ENCODE results near the gene PKN2.

PKN2 gene

DNA sequence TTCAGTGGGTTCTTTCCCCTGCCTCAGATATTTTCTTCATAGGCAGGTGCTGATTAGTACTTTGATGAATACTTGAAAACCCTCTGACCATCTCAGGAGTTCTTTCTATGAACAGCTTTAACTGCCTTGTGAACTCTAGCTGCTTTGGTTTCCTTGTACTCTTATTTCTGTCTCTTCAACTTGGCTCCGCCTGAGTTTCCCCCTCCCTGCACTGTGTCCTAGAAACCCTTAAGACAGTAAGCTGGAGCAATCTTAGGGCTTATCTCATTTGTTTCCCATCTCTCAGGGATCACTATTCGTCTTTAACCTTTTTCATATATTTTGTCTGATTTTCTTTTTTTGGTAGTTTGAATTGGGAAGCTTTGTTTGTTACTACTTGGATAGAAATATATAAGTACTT is 99.1 kb downstream of the PKN2 start:
- DNase-seq (ENCODE audit: low read depth, low spot score), result no peak
- no CpG with 5 or more reads among the region's 2 CpGs for WGBS (ENCODE audit: insufficient coverage, insufficient read length)
- H3K9me3 ChIP-seq (ENCODE audit: control insufficient read depth, insufficient read depth, low read length), result no peaks in the 10 kb centered on the region
- H3K4me3 ChIP-seq (ENCODE audit: low read length), result no peak overlapping the region
- H3K4me1 ChIP-seq (ENCODE audit: control insufficient read depth, insufficient read depth, low read length), result peaks cover 4% of the 10 kb centered on the region; the same call in 1 of the 2 replicates
- peaks cover 3% of the 10 kb centered on the region; the same call in 1 of the 2 replicates for H3K36me3 ChIP-seq (ENCODE audit: control insufficient read depth, insufficient read depth, low read length)
- no peak overlapping the region for H3K27ac ChIP-seq (ENCODE audit: low read length)
- no peaks in the 10 kb centered on the region for H3K27me3 ChIP-seq (ENCODE audit: control insufficient read depth, insufficient read depth, low read length)

GRCh38 chr1:88784551-88784950 is 100.5 kb downstream of the PKN2 start:
- H3K4me3 ChIP-seq (ENCODE audit: low read length), result no peak overlapping the region
- no peak for DNase-seq (ENCODE audit: low read depth, low spot score)
- H3K27ac ChIP-seq (ENCODE audit: low read length), result no peak overlapping the region
- H3K9me3 ChIP-seq (ENCODE audit: control insufficient read depth, insufficient read depth, low read length), result no peaks in the 10 kb centered on the region
- no CpG with 5 or more reads among the region's 6 CpGs for WGBS (ENCODE audit: insufficient coverage, insufficient read length)
- H3K27me3 ChIP-seq (ENCODE audit: control insufficient read depth, insufficient read depth, low read length), result no peaks in the 10 kb centered on the region
- H3K36me3 ChIP-seq (ENCODE audit: control insufficient read depth, insufficient read depth, low read length), result peaks cover 3% of the 10 kb centered on the region; the same call in 1 of the 2 replicates
- H3K4me1 ChIP-seq (ENCODE audit: control insufficient read depth, insufficient read depth, low read length), result peaks cover 1% of the 10 kb centered on the region; the same call in 1 of the 2 replicates

DNA sequence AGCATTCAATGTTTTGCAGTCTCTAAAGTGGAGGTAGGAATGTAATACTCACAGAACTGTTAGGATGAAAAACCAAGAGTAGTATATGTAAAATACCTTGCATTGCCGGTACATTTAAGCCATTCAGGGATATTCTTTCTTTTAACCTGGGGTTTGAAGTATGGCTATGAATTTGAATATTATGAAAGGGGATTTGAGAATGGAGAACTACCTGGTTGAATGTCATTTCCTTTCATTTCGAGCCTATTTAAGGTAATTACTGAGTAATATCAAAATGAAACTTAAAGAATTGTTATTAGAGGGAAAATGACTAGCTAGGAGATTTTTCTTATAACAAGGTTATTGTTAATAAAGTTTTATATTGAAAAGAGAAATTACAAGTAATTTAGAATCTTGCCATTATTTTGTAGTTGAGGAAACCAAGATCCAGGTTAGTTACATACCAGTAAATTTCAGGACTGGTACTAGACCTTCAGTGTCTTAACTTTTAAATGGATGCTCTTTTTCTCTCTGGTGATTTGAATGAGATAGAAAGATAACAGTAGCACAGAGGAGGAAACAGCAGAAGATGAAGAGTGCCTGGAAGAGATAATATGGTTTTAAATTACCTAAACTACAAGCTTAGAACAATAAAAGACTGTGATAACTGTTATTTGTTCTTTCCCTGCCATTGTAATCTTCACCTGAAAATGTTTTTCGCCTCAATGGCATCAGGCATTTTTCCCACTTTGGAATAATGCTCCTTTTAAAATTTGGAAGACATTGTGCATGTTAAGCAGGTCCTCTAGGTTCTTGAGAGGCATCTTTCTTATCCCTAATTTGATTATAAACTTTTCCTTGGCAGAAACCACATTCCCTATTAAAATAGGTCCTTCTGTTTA is 103.2 kb downstream of the PKN2 start:
- Histone ChIP-seq H3K4me3 (ENCODE audit: low read length) (no peak overlapping the region), H3K36me3 (ENCODE audit: control insufficient read depth, insufficient read depth, low read length) (peaks cover 6% of the 10 kb centered on the region; the same call in 1 of the 2 replicates), H3K4me1 (ENCODE audit: control insufficient read depth, insufficient read depth, low read length) (peaks cover 1% of the 10 kb centered on the region; the same call in 1 of the 2 replicates), H3K9me3 (ENCODE audit: control insufficient read depth, insufficient read depth, low read length) (no peaks in the 10 kb centered on the region), H3K27ac (ENCODE audit: low read length) (no peak overlapping the region), H3K27me3 (ENCODE audit: control insufficient read depth, insufficient read depth, low read length) (no peaks in the 10 kb centered on the region)
- WGBS (ENCODE audit: insufficient coverage, insufficient read length), result no CpG with 5 or more reads among the region's 3 CpGs
- DNase-seq (ENCODE audit: low read depth, low spot score), result no peak

GRCh38 chr1:88791192-88791591 is 107.1 kb downstream of the PKN2 start:
- no peak overlapping the region for H3K27ac ChIP-seq (ENCODE audit: low read length)
- no peak overlapping the region for H3K4me3 ChIP-seq (ENCODE audit: low read length)
- no peak for DNase-seq (ENCODE audit: low read depth, low spot score)
- no CpG with 5 or more reads among the region's 4 CpGs for WGBS (ENCODE audit: insufficient coverage, insufficient read length)
- H3K9me3 ChIP-seq (ENCODE audit: control insufficient read depth, insufficient read depth, low read length), result no peaks in the 10 kb centered on the region
- H3K27me3 ChIP-seq (ENCODE audit: control insufficient read depth, insufficient read depth, low read length), result no peaks in the 10 kb centered on the region
- H3K4me1 ChIP-seq (ENCODE audit: control insufficient read depth, insufficient read depth, low read length), result no peaks in the 10 kb centered on the region
- H3K36me3 ChIP-seq (ENCODE audit: control insufficient read depth, insufficient read depth, low read length), result peaks cover 3% of the 10 kb centered on the region; the same call in 1 of the 2 replicates

GRCh38 chr1:88799491-88799890 is 115.4 kb downstream of the PKN2 start:
- no CpG with 5 or more reads among the region's 2 CpGs for WGBS (ENCODE audit: insufficient coverage, insufficient read length)
- H3K27me3 ChIP-seq (ENCODE audit: control insufficient read depth, insufficient read depth, low read length), result no peaks in the 10 kb centered on the region
- H3K36me3 ChIP-seq (ENCODE audit: control insufficient read depth, insufficient read depth, low read length), result peaks cover 4% of the 10 kb centered on the region; the same call in 1 of the 2 replicates
- no peak overlapping the region for H3K27ac ChIP-seq (ENCODE audit: low read length)
- H3K9me3 ChIP-seq (ENCODE audit: control insufficient read depth, insufficient read depth, low read length), result no peaks in the 10 kb centered on the region; the same call in 1 of the 2 replicates
- H3K4me1 ChIP-seq (ENCODE audit: control insufficient read depth, insufficient read depth, low read length), result no peaks in the 10 kb centered on the region
- no peak overlapping the region for H3K4me3 ChIP-seq (ENCODE audit: low read length)
- no peak for DNase-seq (ENCODE audit: low read depth, low spot score)

- Histone ChIP-seq H3K27me3 (ENCODE audit: control insufficient read depth, insufficient read depth, low read length) (no peaks in the 10 kb centered on the region), H3K9me3 (ENCODE audit: control insufficient read depth, insufficient read depth, low read length) (no peaks in the 10 kb centered on the region; the same call in 1 of the 2 replicates), H3K4me1 (ENCODE audit: control insufficient read depth, insufficient read depth, low read length) (no peaks in the 10 kb centered on the region), H3K27ac (ENCODE audit: low read length) (no peak overlapping the region), H3K4me3 (ENCODE audit: low read length) (no peak overlapping the region), H3K36me3 (ENCODE audit: control insufficient read depth, insufficient read depth, low read length) (peaks cover 4% of the 10 kb centered on the region; the same call in 1 of the 2 replicates)
- no peak for DNase-seq (ENCODE audit: low read depth, low spot score)
- no CpG with 5 or more reads among the region's 5 CpGs for WGBS (ENCODE audit: insufficient coverage, insufficient read length)
Measured at GRCh38 chr1:88800382-88801051, 116.4 kb downstream of the PKN2 start.

- H3K27ac ChIP-seq (ENCODE audit: low read length), result no peak overlapping the region
- no peaks in the 10 kb centered on the region; the same call in 1 of the 2 replicates for H3K9me3 ChIP-seq (ENCODE audit: control insufficient read depth, insufficient read depth, low read length)
- no peak for DNase-seq (ENCODE audit: low read depth, low spot score)
- WGBS (ENCODE audit: insufficient coverage, insufficient read length), result no CpG with 5 or more reads among the region's 9 CpGs
- H3K36me3 ChIP-seq (ENCODE audit: control insufficient read depth, insufficient read depth, low read length), result peaks cover 4% of the 10 kb centered on the region; the same call in 1 of the 2 replicates
- no peaks in the 10 kb centered on the region for H3K27me3 ChIP-seq (ENCODE audit: control insufficient read depth, insufficient read depth, low read length)
- no peaks in the 10 kb centered on the region for H3K4me1 ChIP-seq (ENCODE audit: control insufficient read depth, insufficient read depth, low read length)
- H3K4me3 ChIP-seq (ENCODE audit: low read length), result no peak overlapping the region
Measured at GRCh38 chr1:88801575-88802208, 117.6 kb downstream of the PKN2 start.

DNA sequence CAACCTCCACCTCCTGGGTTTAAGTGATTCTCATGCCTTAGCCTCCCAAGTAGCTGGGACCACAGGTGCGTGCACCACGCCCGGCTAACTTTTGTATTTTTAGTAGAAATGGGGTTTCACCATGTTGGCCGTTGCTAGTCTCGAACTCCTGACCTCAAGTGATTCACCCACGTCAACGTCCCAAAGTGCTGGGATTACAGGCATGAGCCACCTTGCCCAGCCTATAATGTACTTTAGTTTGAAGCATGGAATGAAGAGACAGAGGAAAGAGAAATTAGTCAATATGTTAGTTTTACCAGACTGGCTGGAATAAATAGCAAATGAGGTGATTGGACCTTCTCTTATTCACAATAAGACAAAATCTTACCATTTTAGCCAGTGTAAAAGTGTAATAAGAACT is 118.3 kb downstream of the PKN2 start:
- H3K4me3 ChIP-seq (ENCODE audit: low read length), result no peak overlapping the region
- no peaks in the 10 kb centered on the region for H3K27me3 ChIP-seq (ENCODE audit: control insufficient read depth, insufficient read depth, low read length)
- H3K27ac ChIP-seq (ENCODE audit: low read length), result no peak overlapping the region
- no peak for DNase-seq (ENCODE audit: low read depth, low spot score)
- H3K36me3 ChIP-seq (ENCODE audit: control insufficient read depth, insufficient read depth, low read length), result peaks cover 4% of the 10 kb centered on the region; the same call in 1 of the 2 replicates
- WGBS (ENCODE audit: insufficient coverage, insufficient read length), result no CpG with 5 or more reads among the region's 7 CpGs
- no peaks in the 10 kb centered on the region; the same call in 1 of the 2 replicates for H3K9me3 ChIP-seq (ENCODE audit: control insufficient read depth, insufficient read depth, low read length)
- H3K4me1 ChIP-seq (ENCODE audit: control insufficient read depth, insufficient read depth, low read length), result no peaks in the 10 kb centered on the region

GRCh38 chr1:88802950-88803349 is 118.9 kb downstream of the PKN2 start:
- no CpG with 5 or more reads among the region's 2 CpGs for WGBS (ENCODE audit: insufficient coverage, insufficient read length)
- DNase-seq (ENCODE audit: low read depth, low spot score), result no peak
- Histone ChIP-seq H3K4me3 (ENCODE audit: low read length) (no peak overlapping the region), H3K27ac (ENCODE audit: low read length) (no peak overlapping the region), H3K27me3 (ENCODE audit: control insufficient read depth, insufficient read depth, low read length) (no peaks in the 10 kb centered on the region), H3K4me1 (ENCODE audit: control insufficient read depth, insufficient read depth, low read length) (no peaks in the 10 kb centered on the region), H3K36me3 (ENCODE audit: control insufficient read depth, insufficient read depth, low read length) (peaks cover 4% of the 10 kb centered on the region; the same call in 1 of the 2 replicates), H3K9me3 (ENCODE audit: control insufficient read depth, insufficient read depth, low read length) (no peaks in the 10 kb centered on the region; the same call in 1 of the 2 replicates)

DNA sequence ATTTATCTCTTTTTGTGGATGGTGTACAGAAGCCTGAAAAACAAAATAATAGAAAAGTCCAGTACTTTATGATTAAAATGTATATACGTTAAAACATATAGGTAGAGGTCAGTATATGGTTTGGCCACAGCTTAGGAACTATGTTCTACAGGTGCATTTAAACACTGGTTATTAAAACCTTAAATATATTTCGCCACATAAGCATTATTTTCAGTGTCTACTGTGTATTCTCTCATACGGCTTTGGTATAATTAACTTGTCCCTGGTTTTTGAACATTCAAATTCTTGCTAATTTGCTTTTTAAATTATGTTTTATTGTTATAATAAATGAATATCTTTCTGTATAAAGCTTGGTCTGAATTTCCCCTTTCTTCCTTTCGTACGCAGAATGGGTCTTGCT is 119.4 kb downstream of the PKN2 start:
- no peak for DNase-seq (ENCODE audit: low read depth, low spot score)
- no CpG with 5 or more reads among the region's 5 CpGs for WGBS (ENCODE audit: insufficient coverage, insufficient read length)
- Histone ChIP-seq H3K27ac (ENCODE audit: low read length) (no peak overlapping the region), H3K9me3 (ENCODE audit: control insufficient read depth, insufficient read depth, low read length) (no peaks in the 10 kb centered on the region; the same call in 1 of the 2 replicates), H3K36me3 (ENCODE audit: control insufficient read depth, insufficient read depth, low read length) (peaks cover 4% of the 10 kb centered on the region; the same call in 1 of the 2 replicates), H3K27me3 (ENCODE audit: control insufficient read depth, insufficient read depth, low read length) (no peaks in the 10 kb centered on the region), H3K4me1 (ENCODE audit: control insufficient read depth, insufficient read depth, low read length) (no peaks in the 10 kb centered on the region), H3K4me3 (ENCODE audit: low read length) (no peak overlapping the region)
